A673 (cell line): ENCODE results near the gene SLC25A39. TPM values are rescaled to one million over a fixed set of nuclear protein-coding genes. Genes with fewer than 3 reads are reported as not detected.

Experiments used
- BruUV-seq: library from RNA; stranded (reverse); fragments of 400-500 nt; replicated peaks from 2 replicates; lab custom pipeline; 2021; lab: Mats Ljungman, UMichigan
- CTCF ChIA-PET: fragments of 300-600 bp; sonication (Branson Sonifier 250); formaldehyde crosslinking; loops from one replicate; lab custom pipeline; 2022; ENCODE audit warnings: antibody characterized with exemption; lab: Charles Lee
- POLR2A ChIA-PET: fragments of 300-600 bp; sonication (Branson Sonifier 250); formaldehyde crosslinking; loops from one replicate; lab custom pipeline; 2022; ENCODE audit warnings: antibody characterized with exemption; ENCODE audit not compliant: low non-redundant PET; lab: Charles Lee
- DNase-seq: peaks from one replicate; pipeline ENCODE4 v3.0.0-alpha.2; 2015; ENCODE audit warnings: low spot score
- H3K27ac ChIP-seq: fragments of 200-600 bp; sonication (generic); 2 replicates; pipeline ENCODE4 v1.5.1; 2016; ENCODE audit warnings: mixed run types, low read depth, mild to moderate bottlenecking, mixed read lengths, antibody characterized with exemption, low read length; ENCODE audit not compliant: poor library complexity, severe bottlenecking
- H3K27me3 ChIP-seq: fragments of 200-600 bp; sonication (generic); replicated peaks from 2 replicates; pipeline ENCODE4 v1.6.1; 2017; ENCODE audit warnings: mixed run types, low read depth, mild to moderate bottlenecking, mixed read lengths, antibody characterized with exemption, low read length; ENCODE audit not compliant: insufficient read depth, poor library complexity
- H3K36me3 ChIP-seq: fragments of 200-600 bp; sonication (generic); 2 replicates; pipeline ENCODE4 v1.6.1; 2016; ENCODE audit warnings: mixed run types, mild to moderate bottlenecking, mixed read lengths, antibody characterized with exemption, low read length; ENCODE audit not compliant: insufficient read depth, poor library complexity, severe bottlenecking
- H3K4me1 ChIP-seq: fragments of 200-600 bp; sonication (generic); 2 replicates; pipeline ENCODE4 v1.6.1; 2017; ENCODE audit warnings: mixed run types, mild to moderate bottlenecking, mixed read lengths, antibody characterized with exemption, low read length; ENCODE audit not compliant: insufficient read depth, poor library complexity, severe bottlenecking
- H3K4me3 ChIP-seq: fragments of 200-600 bp; sonication (generic); 2 replicates; pipeline ENCODE4 v1.5.1; 2016; ENCODE audit warnings: low read depth, mixed run types, mild to moderate bottlenecking, mixed read lengths, low read length; ENCODE audit not compliant: poor library complexity, severe bottlenecking
- H3K9me3 ChIP-seq: fragments of 200-600 bp; sonication (generic); 2 replicates; pipeline ENCODE4 v1.6.1; 2016; ENCODE audit warnings: mixed run types, low read depth, mild to moderate bottlenecking, mixed read lengths, antibody characterized with exemption, low read length; ENCODE audit not compliant: poor library complexity, severe bottlenecking
- CTCF ChIP-seq: fragments of 300-800, 200-600 bp; sonication (generic); conservative IDR thresholded peaks from 2 replicates; pipeline ENCODE4 v1.5.1; 2017; ENCODE audit warnings: low read depth, mild to moderate bottlenecking, antibody characterized with exemption, low read length, moderate library complexity, mixed read lengths
- EZH2 ChIP-seq: fragments of 200-600 bp; sonication (generic); IDR thresholded peaks from 2 replicates; pipeline ENCODE4 v1.6.1; 2017; ENCODE audit warnings: borderline replicate concordance, low read depth, mild to moderate bottlenecking, mixed read lengths, antibody characterized with exemption, low read length; ENCODE audit not compliant: poor library complexity, severe bottlenecking
- intact Hi-C: fragments of 100-400 bp; cut with micrococcal nuclease; formaldehyde crosslinking; loops from one replicate; pipeline ENCODE4 v1.10.0; 2022; ENCODE audit not compliant: unreplicated experiment
- total RNA-seq: library from RNA; stranded (reverse); gene quantifications from 2 replicates; pipeline ENCODE4 v1.2.3, GENCODE V29; 2021

SLC25A39 gene
- total RNA-seq, 1 experiment from 2014 or later = 75.5 TPM

GRCh38 chr17:44327715-44328449 lies 3.3 kb upstream of the SLC25A39 start:
- no peak for DNase-seq
- no TSS peak for BruUV-seq
- H3K27me3 ChIP-seq = no peaks in the 10 kb centered on the region
- no peak overlapping the region for H3K27ac ChIP-seq
- intact Hi-C loops = loop anchor here (5.0 kb wide), 1 partner anchor 106 kb away; no protein-coding TSS in a partner anchor
- ChIA-PET CTCF (interaction anchor here (1.1 kb wide), 1 partner anchor 18 kb away, joined by 3 read pairs; no protein-coding TSS in a partner anchor), POLR2A (no interaction called here)
- TF ChIP-seq EZH2 (no peak), CTCF (no peak)
- H3K9me3 ChIP-seq = no peaks in the 10 kb centered on the region
- no peak overlapping the region for H3K4me3 ChIP-seq
- H3K36me3 ChIP-seq = no peaks in the 10 kb centered on the region
- H3K4me1 ChIP-seq = no peaks in the 10 kb centered on the region

DNA sequence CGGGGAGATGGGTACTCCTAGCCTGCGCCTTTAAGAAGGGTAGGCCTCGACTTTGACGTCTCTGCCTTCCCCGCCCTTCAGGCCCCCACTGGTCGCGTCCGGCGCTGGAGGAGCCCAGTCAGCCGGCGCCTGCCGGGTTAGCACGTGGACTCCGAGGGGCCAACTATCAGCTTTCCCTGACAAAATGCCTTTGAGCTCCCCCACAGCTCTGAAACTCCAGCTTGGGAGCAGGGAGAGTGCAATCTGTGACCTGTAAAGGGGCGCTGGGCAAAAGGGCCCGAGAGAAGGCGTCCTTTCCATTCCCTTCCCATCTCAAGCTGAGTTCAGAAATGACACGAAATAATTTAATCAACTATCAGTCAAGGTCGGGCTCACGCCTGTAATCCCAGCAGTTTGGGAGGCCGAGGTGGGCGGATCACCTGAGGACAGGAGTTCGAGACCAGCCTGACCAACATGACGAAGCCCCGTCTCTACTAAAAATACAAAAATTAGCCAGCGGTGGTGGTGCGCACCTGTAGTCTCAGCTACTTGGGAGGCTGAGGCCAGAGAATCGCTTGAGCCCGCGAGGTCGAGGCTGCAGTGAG lies 2.3 kb upstream of the SLC25A39 start:
- DNase-seq = peak; percentile 95
- TF ChIP-seq CTCF = no peak
- no peak for TF ChIP-seq EZH2
- no TSS peak for BruUV-seq
- H3K4me3 ChIP-seq = no peak overlapping the region
- no peak overlapping the region for H3K27ac ChIP-seq
- ChIA-PET POLR2A (no interaction called here), CTCF (interaction anchor here (0.5 kb wide), 1 partner anchor 105 kb away, joined by 3 read pairs; no protein-coding TSS in a partner anchor)
- intact Hi-C loops = loop anchor here (5.0 kb wide), 1 partner anchor 105 kb away; no protein-coding TSS in a partner anchor
- no peaks in the 10 kb centered on the region for H3K36me3 ChIP-seq
- no peaks in the 10 kb centered on the region for H3K27me3 ChIP-seq
- no peaks in the 10 kb centered on the region for H3K4me1 ChIP-seq
- H3K9me3 ChIP-seq = no peaks in the 10 kb centered on the region

DNA sequence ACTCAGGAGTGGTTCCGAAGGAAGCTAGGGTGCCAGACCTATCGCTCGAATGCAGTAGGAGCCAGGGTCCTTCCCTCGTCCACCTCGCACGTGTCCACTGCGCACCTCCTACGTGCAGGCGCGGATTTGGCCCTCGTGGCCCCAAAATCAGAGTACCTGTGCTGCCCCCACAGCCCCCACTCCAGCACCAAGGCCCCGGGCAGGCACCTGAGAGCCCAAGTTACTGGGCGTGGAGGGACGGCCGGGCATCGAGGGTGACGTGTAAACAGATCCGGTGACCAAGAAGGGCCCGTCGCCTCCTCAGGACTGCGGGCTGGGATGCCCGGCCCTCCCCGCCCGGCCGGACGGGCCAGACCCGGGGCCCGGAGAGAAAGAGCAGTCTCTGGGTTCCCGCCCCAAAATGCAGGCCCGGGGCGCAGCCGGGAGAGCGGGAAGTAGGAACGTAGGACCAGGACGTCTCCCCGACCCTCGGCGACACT lies 492 bp downstream of the SLC25A39 start:
- no peak for TF ChIP-seq CTCF
- TF ChIP-seq EZH2 = no peak
- Histone ChIP-seq H3K4me1 (no peaks in the 10 kb centered on the region), H3K9me3 (no peaks in the 10 kb centered on the region), H3K27ac (peak overlapping the region; percentile 75), H3K4me3 (peak overlapping the region; percentile 67), H3K27me3 (no peaks in the 10 kb centered on the region), H3K36me3 (no peaks in the 10 kb centered on the region)
- no peak for DNase-seq
- ChIA-PET POLR2A (no interaction called here), CTCF (no interaction called here)
- intact Hi-C loops = no loop called here
- BruUV-seq = no TSS peak
